Measurements from ENCODE around the gene COL9A2.
A peak's percentile ranks its signal among the peaks of the same experiment; 100 is the strongest.

The COL9A2 gene

GRCh38 chr1:40317394-40318074 lies 448 bp upstream of the COL9A2 start:
- DNase-seq = no peak

GRCh38 chr1:40315795-40316594 lies 1.1 kb downstream of the COL9A2 start:
- no peak for DNase-seq

GRCh38 chr1:40315239-40315794 lies 1.8 kb downstream of the COL9A2 start:
- peak; percentile 45 for DNase-seq

- DNase-seq = no peak
Observed at GRCh38 chr1:40314721-40315238, 2.3 kb downstream of the COL9A2 start.

- DNase-seq = no peak
Observed at GRCh38 chr1:40313958-40314720, 2.9 kb downstream of the COL9A2 start.

- no peak for DNase-seq
Observed at GRCh38 chr1:40313329-40313957, 3.6 kb downstream of the COL9A2 start.

- no peak for DNase-seq
Observed at GRCh38 chr1:40312238-40313205, 4.6 kb downstream of the COL9A2 start.

GRCh38 chr1:40311692-40312091 lies 5.4 kb downstream of the COL9A2 start:
- DNase-seq = no peak

- no peak for DNase-seq
Observed at GRCh38 chr1:40310983-40311642, 6.0 kb downstream of the COL9A2 start.

GRCh38 chr1:40310129-40310461 lies 7.0 kb downstream of the COL9A2 start:
- no peak for DNase-seq

- no peak for DNase-seq
Observed at GRCh38 chr1:40309374-40310128, 7.5 kb downstream of the COL9A2 start.

- DNase-seq = no peak
Observed at GRCh38 chr1:40308036-40308727, 8.9 kb downstream of the COL9A2 start.

- no peak for DNase-seq
Observed at GRCh38 chr1:40307186-40307585, 9.9 kb downstream of the COL9A2 start.

GRCh38 chr1:40306296-40306695 lies 10.8 kb downstream of the COL9A2 start:
- no peak for DNase-seq

- DNase-seq = no peak
Observed at GRCh38 chr1:40305871-40306270, 11.2 kb downstream of the COL9A2 start.

GRCh38 chr1:40305451-40305850 lies 11.6 kb downstream of the COL9A2 start:
- no peak for DNase-seq

GRCh38 chr1:40303790-40304189 lies 13.3 kb downstream of the COL9A2 start:
- DNase-seq = no peak

- DNase-seq = no peak
Observed at GRCh38 chr1:40303051-40303771, 13.9 kb downstream of the COL9A2 start.

GRCh38 chr1:40302475-40302874 lies 14.6 kb downstream of the COL9A2 start:
- DNase-seq = no peak
